K562 (cell line): ENCODE measurements around the gene SFN. TPM values are rescaled to one million over a fixed set of nuclear protein-coding genes. Genes with fewer than 3 reads are reported as not detected.

Experiments used
- ETV5 ChIP-seq: sonication (generic); formaldehyde crosslinking; IDR thresholded peaks from 2 replicates; pipeline ENCODE4 v1.4.0; 2020; ENCODE audit warnings: low read depth, mild to moderate bottlenecking, missing genetic modification reagents
- GTF2A2 ChIP-seq: IDR thresholded peaks from 2 replicates; pipeline ENCODE4 v1.6.1; 2016; ENCODE audit warnings: mild to moderate bottlenecking, missing genetic modification characterization, missing compliant biosample characterization
- HDAC3 ChIP-seq: fragments of 450-650 bp; IDR thresholded peaks from 2 replicates; pipeline ENCODE4 v1.6.1; 2018; ENCODE audit warnings: borderline replicate concordance, mild to moderate bottlenecking, moderate library complexity; ENCODE audit not compliant: partially characterized antibody
- KDM5B ChIP-seq: fragments of 200-600 bp; sonication (generic); IDR thresholded peaks from 2 replicates; pipeline ENCODE4 v1.6.1; 2012; ENCODE audit warnings: low read depth, mild to moderate bottlenecking, moderate library complexity, low read length, control low read depth, inconsistent platforms; ENCODE audit not compliant: insufficient replicate concordance
- MED1 ChIP-seq: sonication (generic); formaldehyde crosslinking; IDR thresholded peaks from 2 replicates; pipeline ENCODE4 v1.8.1; 2023; ENCODE audit warnings: missing genetic modification reagents, borderline replicate concordance
- PCBP1 ChIP-seq: fragments of 200-400 bp; formaldehyde crosslinking; IDR thresholded peaks from 2 replicates; pipeline ENCODE4 v1.6.1; 2018; ENCODE audit warnings: mild to moderate bottlenecking, low read depth, low read length; ENCODE audit not compliant: poor library complexity, severe bottlenecking
- RBM25 ChIP-seq: fragments of 200-400 bp; formaldehyde crosslinking; IDR thresholded peaks from 2 replicates; pipeline ENCODE4 v1.6.1; 2018; ENCODE audit warnings: low read length, low read depth, moderate library complexity; ENCODE audit not compliant: severe bottlenecking
- TCFL5 ChIP-seq: fragments of 250-450 bp; sonication (Bioruptor Pico); conservative IDR thresholded peaks from 2 replicates; pipeline ENCODE4 v1.6.1; 2021; ENCODE audit warnings: mild to moderate bottlenecking, moderate library complexity, matching md5 sums
- ZNF224 ChIP-seq: sonication (generic); formaldehyde crosslinking; IDR thresholded peaks from 2 replicates; pipeline ENCODE4 v1.8.0; 2022; ENCODE audit warnings: mild to moderate bottlenecking, missing genetic modification reagents
- ZNF263 ChIP-seq: sonication (generic); formaldehyde crosslinking; IDR thresholded peaks from 2 replicates; pipeline ENCODE4 v1.8.0; 2022; ENCODE audit warnings: mild to moderate bottlenecking, missing genetic modification reagents, borderline replicate concordance
- ZNF316 ChIP-seq: fragments of 450-650 bp; IDR thresholded peaks from 2 replicates; pipeline ENCODE4 v1.6.1; 2016
- ZNF354B ChIP-seq: fragments of 250-450 bp; sonication (Bioruptor Pico); IDR thresholded peaks from 2 replicates; pipeline ENCODE4 v1.4.0; 2020
- ZNF785 ChIP-seq: fragments of 250-450 bp; sonication (Bioruptor Pico); IDR thresholded peaks from 2 replicates; pipeline ENCODE4 v1.4.0; 2020; ENCODE audit warnings: mild to moderate bottlenecking
- polyA plus RNA-seq, 8 experiments: library from polyadenylated mRNA; depleted of rRNA in 4 of 8; stranded (reverse) in 5 of 8; unstranded in 3 of 8; fragments of >200 nt; fragmentation: Nextera tagmentation in 2 of 8; fragmentation: Illumina TruSeq in 1 of 8; extraction: Ambion mirVana in 2 of 8; extraction: Trizol in 1 of 8; gene quantifications; 2 replicates each; pipeline versions ENCODE4 v1.2.1 to v1.2.3, GENCODE V29; 2011 to 2014; ENCODE audit warnings: inconsistent platforms in 1 of 8, missing spikeins in 1 of 8
- total RNA-seq, 7 experiments: library from RNA; depleted of rRNA in 6 of 7; stranded (reverse); fragments of >200 nt in 6 of 7; fragmentation: Illumina TruSeq in 2 of 7; extraction: Trizol in 2 of 7; gene quantifications; 2 replicates each; pipeline versions ENCODE4 v1.2.1 to v1.2.3, GENCODE V29; 2011 to 2021; ENCODE audit warnings: low replicate concordance in 1 of 7
- TF ChIP-seq, protein P1 (sequence below), 2 experiments: fragments of 450-650 bp; IDR thresholded peaks; 2 replicates each; pipeline ENCODE4 v1.6.1; 2016; ENCODE audit warnings: mild to moderate bottlenecking in 2 of 2, borderline replicate concordance in 1 of 2, low read depth in 1 of 2, moderate library complexity in 1 of 2
- TF ChIP-seq, protein P2 (sequence below): fragments of 450-650 bp; conservative IDR thresholded peaks from 2 replicates; pipeline ENCODE4 v1.6.1; 2016; ENCODE audit warnings: missing genetic modification characterization, low read depth, mild to moderate bottlenecking, missing compliant biosample characterization, moderate library complexity

The SFN gene
- total and polyA plus RNA-seq, 9 of the 15 experiments (the other 6 are each of a cell fraction or from before 2014, with no cell fraction given) = 0.10 to 3.8 (median 2.0) TPM

DNA sequence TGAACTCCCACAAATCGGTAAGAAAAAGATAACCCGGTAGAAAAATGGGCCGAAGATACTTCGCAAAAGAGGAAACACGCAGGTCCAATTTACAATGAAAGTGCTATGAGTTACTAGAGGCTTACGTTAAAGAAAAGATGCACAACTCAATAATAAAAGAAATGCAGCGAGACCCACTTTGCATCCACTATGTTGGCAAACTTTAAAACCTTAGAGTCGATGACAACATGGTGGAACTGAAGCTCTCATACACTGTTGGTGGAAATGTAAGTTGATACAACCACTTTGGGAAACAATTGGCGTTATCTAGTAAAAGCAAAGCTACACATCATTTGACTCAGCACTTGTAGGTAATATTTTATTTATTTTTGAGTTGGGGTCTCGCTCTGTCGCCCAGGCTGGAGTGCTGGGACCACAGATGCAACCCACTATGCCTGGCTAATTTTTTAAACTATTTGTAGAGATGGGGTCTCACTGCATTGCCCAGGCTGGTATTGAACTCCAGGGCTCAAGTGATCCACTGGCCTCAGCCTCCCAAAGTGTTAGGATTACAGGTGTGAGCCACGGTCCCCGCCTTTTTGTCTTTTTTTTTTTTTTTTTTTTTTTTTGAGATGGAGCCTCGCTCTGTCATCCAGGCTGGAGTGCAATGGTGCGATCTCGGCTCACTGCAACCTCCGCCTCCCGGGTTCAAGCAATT lies 38.0 kb downstream of the SFN start (continued):
- TF ChIP-seq, protein P1, sequence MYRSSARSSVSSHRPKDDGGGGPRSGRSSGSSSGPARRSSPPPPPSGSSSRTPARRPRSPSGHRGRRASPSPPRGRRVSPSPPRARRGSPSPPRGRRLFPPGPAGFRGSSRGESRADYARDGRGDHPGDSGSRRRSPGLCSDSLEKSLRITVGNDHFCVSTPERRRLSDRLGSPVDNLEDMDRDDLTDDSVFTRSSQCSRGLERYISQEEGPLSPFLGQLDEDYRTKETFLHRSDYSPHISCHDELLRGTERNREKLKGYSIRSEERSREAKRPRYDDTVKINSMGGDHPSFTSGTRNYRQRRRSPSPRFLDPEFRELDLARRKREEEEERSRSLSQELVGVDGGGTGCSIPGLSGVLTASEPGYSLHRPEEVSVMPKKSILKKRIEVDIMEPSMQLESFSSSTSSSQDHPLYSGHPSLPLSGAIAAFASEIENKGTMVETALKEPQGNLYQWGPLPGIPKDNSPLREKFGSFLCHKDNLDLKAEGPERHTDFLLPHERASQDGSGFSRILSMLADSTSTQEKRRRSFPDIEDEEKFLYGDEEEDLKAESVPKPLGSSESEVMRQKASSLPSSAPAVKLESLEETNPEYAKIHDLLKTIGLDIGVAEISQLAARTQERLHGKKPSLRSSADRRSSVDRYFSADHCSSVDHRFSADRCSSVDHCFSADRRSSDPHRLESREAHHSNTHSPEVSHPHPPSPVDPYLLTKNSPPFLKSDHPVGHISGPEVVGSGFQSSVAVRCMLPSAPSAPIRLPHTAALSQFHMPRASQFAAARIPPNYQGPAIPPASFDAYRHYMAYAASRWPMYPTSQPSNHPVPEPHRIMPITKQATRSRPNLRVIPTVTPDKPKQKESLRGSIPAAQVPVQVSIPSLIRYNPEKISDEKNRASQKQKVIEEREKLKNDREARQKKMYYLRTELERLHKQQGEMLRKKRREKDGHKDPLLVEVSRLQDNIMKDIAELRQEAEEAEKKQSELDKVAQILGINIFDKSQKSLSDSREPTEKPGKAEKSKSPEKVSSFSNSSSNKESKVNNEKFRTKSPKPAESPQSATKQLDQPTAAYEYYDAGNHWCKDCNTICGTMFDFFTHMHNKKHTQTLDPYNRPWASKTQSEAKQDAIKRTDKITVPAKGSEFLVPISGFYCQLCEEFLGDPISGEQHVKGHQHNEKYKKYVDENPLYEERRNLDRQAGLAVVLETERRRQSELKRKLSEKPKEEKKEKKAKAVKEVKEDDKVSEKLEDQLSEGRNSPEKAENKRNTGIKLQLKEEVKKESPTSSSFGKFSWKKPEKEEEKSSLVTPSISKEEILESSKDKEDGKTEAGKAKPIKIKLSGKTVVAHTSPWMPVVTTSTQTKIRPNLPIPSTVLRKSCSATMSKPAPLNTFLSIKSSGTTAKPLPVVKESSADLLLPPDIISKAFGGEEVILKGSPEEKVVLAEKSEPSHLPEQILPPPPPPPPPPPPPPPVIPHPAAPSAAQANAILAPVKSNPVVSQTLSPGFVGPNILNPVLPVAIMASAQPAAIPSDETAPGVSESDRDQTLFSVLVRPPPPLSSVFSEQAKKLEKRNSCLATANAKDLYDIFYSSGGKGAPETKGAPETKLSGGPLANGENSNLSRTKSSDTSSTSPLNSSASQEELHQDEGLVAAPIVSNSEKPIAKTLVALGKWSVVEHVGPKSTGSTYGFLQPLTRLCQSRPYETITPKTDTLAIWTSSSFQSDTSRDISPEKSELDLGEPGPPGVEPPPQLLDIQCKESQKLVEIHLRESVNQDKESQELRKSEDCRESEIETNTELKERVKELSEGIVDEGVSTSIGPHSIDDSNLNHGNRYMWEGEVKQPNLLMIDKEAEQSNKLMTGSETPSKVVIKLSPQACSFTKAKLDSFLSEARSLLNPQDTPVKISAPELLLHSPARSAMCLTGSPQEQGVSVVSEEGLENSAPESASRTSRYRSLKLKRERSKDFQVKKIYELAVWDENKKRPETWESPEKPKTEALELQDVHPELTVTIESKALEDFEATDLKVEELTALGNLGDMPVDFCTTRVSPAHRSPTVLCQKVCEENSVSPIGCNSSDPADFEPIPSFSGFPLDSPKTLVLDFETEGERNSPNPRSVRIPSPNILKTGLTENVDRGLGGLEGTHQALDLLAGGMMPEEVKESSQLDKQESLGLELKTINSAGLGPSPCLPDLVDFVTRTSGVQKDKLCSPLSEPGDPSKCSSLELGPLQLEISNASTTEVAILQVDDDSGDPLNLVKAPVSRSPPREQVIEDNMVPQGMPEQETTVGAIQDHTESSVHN (IDR thresholded peaks at IDR 0.05; ENCODE audit: borderline replicate concordance in 1 of 2, low read depth in 1 of 2) = no peak
- no peak for TF ChIP-seq GTF2A2 (tag)
- TF ChIP-seq, protein P2, sequence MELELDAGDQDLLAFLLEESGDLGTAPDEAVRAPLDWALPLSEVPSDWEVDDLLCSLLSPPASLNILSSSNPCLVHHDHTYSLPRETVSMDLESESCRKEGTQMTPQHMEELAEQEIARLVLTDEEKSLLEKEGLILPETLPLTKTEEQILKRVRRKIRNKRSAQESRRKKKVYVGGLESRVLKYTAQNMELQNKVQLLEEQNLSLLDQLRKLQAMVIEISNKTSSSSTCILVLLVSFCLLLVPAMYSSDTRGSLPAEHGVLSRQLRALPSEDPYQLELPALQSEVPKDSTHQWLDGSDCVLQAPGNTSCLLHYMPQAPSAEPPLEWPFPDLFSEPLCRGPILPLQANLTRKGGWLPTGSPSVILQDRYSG (tag) = peak; percentile 43; the same call in 1 of the 2 replicates
- no peak for TF ChIP-seq ZNF224 (CRISPR knock-in tag)
- no peak for TF ChIP-seq MED1
- no peak for TF ChIP-seq ETV5 (CRISPR knock-in tag)
- TF ChIP-seq KDM5B = no peak
- no peak for TF ChIP-seq HDAC3
- no peak for TF ChIP-seq TCFL5 (CRISPR knock-in tag)
- peak; percentile 68 for TF ChIP-seq RBM25
- TF ChIP-seq ZNF263 = no peak
- no peak for TF ChIP-seq PCBP1
- no peak for TF ChIP-seq ZNF785 (CRISPR knock-in tag)
- TF ChIP-seq ZNF316 = peak; percentile 4; the same call in 1 of the 2 replicates
- 0 out of 2 replicates have a peak, but pooled peaks have one; percentile 13 for TF ChIP-seq ZNF354B (CRISPR knock-in tag)
